NCI-H2196 (cell line): ENCODE results near the gene BIRC6.
"Not testable (repeated sequence)": the region's sequence is repeated elsewhere in the genome, so short reads cannot be mapped to it uniquely, and the experiment has no call there.

Experiments used
- DNase-seq: peaks from one replicate; lab custom pipeline; 2025; ENCODE audit not compliant: unreplicated experiment; lab: John Stamatoyannopoulos, UW

Gene BIRC6

DNA sequence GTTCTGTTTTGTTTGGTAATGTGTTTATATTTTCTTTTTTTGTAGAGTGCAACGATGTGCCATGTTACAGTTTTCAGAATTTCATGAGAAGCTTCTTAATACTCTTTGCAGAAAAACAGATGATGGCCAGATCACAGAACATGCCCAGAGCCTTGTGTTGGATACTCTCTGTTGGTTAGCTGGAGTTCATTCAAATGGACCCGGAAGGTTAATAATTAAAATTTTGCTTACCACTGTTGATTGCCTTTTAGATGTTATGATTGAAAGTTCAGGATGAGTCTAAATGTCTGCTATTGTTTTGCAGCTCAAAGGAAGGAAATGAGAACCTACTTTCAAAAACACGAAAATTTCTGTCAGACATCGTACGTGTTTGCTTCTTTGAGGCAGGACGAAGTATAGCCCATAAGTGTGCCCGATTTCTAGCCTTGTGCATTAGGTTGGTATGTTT is 85.2 kb downstream of the BIRC6 start:
- no peak for DNase-seq

DNA sequence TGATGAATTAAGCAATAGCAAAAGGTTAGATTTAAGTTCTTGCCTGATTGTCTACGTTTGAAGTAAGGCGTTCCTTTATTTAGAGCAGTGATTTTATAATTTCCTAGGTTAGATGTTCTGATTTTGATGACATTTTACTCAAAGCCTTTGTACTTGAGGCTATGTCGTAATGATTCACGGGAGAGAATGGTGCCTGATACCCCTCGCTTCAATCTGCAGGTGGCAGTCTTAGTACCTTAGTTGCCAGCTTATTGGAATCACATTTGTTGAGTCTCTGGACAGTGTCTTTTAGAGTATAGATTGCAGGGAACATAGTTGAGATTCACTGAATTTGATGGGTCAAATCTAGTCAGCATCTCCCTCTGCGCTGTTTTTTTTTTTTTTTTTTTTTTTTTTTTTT is 89.5 kb downstream of the BIRC6 start:
- no peak for DNase-seq

DNA sequence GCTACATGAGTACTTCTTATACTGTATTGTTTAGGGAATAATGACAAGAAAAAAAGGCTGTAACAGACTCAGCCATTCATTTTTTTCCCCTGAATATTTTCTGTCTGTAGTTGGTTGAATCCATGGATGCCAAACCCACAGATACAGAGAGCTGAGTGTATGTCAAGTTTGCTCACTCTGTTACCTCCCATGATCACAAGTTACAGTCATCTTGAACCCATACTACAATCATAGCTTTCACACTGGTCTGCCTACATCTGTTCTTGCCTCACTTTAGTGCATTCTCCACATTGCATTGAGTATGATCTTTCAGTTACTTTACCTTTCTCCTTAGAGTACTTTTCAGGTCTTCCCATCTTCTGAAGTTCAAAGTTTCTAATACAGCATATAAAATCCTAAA is 94.0 kb downstream of the BIRC6 start:
- no peak for DNase-seq

DNA sequence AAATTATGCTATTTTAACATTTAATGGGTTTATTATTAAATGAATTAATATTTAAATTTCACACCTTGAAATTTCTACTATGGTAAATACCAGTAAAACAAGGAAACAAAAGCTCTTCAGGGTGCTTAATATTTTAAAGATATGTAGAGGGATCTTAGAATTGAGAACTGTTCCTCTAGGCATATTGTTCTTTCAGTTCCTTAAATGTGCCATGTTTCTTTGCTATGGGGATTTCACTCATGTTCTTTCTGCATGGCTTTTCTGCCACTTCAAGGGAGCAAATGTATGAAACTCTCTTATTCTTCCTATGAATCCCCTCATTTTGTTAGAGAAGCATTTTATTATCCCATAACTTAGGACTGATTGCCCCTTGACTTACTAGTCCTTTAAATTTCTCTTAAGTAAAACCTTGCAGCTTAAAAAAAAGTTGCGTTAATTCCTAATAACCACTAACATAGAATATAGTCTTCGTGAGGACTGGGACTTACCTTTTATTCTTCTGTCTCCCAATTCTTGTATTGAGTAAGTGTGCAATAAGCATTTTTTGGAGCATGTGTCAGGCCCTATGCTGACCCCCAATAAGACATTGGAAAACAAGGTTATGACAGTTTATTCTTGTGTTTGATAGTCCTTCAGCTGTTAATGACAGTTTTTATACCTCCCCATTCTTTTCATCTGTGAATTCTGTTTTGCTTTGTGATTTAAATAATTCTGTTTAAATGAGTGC is 95.7 kb downstream of the BIRC6 start:
- DNase-seq = no peak

DNA sequence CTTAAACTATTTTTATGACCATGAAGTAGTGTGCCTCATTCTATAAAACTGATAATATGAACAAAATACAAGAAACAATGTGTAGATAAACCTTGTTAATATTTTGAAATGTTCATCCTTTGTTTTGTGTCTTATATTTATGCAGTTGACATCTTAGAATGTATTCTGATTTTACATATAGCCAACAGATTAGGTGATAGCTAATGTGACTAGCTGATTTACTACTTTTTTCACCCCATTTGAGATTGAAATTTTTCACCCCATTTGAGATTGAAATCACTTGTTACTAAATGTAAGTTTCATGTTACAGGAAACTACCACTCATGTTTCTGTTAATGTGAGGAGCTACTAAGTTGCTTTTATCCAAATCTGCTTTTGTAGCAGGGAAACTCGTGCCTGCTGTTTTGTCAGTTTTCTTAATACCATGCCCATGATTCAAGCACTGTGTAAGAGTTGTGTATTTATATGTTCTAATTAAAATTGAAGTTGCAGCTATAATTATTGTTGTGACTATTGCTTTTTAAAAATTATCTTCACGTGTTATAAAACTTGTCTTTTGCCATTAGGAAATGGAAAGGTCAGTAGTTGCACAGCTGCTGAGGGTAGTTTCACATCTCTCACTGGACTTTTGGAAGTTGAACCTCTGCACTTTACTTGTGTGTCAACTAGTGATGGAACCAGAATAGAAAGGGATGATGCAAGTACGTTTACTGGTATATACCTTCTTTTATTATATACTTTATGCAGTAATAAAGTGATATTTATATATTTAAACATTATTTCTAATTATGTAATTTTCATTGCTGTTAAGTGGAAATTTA is 96.6 kb downstream of the BIRC6 start:
- no peak for DNase-seq

DNA sequence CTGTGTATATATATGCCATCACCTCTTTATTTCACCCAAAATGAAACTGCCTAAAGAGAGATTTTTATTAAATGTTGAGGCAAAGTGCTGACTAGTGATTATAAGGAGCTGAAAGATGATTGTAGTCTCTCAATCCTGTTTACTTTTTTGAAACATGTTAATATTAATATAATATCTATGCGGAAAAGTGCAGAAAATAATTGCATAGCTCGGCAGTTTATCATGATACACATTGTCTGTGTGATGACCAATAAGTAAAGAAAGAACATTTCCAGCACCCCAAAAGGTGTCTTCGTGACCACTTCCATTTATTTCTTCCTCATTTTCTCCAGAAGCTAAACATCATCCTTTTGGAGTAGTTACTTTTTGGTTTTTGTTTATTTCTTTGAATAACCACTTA is 99.0 kb downstream of the BIRC6 start:
- DNase-seq = no peak

DNA sequence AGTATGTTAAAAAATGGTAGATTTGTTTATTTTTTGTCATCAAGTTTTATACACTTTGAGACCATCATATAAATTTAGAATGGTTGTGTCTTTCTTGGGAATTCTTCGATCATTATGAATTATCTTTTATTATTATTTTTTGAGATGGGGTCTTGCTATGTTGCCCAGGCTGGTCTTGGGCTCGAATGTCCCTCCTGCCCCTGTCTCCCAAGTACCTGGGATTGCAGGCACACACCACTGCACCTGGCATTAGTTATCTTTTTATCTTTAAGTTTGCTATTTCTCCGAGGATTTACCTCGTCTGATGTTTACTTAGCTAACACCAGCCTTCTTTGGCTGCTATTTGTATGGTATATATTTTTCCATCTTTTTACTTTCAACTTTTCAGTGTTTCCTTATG is 100.0 kb downstream of the BIRC6 start:
- DNase-seq = no peak

DNA sequence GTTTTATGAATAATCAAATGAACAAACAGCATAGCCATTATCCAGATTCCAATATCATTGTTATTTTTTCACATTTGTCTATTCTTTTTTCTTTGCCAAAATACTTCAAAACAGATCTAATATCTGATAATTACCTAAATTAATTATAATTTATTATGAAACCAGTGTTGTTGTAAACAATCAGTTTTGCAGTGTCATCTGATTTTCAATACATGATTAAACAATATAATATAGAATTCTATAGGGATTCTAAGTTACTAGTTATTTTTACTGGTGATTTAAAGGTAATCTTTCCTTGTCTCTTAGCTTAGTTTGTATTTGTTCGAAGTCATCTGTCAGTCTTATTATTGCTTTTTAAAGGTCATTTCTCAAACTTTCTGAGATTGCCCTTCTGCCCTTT is 101.0 kb downstream of the BIRC6 start:
- DNase-seq = no peak

DNA sequence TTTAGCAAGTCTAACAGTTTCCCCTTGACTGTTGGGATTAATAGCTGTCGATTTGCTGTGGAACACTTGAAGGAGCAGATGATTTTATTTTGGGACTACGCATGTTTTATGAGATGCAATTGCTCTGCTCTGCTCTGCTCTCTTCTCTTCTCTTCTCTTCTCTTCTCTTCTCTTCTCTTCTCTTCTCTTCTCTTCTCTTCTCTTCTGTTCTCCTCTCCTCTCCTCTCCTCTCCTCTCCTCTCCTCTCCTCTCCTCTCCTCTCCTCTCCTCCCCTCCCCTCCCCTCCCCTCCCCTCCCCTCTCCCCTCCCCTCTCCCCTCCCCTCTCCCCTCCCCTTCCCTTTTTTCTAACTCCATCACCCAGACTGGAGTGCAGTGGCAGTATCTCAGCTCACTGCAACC is 104.0 kb downstream of the BIRC6 start:
- DNase-seq = not testable (repeated sequence)

DNA sequence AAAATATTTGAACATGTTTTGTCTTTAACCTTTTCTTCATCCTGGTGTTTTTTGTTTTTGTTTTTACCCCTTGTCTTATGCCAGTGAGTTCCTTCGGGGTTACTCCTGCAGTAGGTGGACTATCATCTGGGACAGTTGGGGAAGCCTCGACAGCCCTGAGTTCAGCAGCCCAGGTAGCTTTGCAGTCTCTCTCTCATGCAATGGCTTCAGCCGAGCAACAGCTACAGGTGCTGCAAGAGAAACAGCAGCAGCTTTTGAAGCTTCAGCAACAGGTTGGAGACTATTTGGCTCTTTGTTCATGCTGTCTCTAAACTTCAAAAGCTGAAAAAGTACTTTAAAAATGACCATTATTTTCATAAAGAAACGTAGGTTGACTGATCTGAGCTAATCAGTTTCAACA is 106.3 kb downstream of the BIRC6 start:
- DNase-seq = no peak

DNA sequence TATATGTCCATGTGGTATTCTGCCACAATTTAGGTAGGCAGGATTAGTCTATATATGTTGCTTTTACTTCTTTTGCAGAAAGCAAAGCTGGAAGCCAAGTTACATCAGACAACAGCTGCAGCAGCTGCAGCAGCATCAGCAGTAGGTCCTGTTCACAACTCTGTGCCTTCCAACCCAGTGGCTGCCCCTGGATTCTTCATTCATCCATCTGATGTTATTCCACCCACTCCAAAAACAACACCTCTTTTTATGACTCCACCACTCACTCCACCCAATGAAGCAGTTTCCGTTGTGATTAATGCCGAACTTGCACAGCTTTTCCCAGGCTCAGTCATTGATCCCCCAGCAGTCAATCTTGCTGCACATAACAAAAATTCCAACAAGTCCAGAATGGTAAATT is 107.6 kb downstream of the BIRC6 start:
- DNase-seq = no peak

DNA sequence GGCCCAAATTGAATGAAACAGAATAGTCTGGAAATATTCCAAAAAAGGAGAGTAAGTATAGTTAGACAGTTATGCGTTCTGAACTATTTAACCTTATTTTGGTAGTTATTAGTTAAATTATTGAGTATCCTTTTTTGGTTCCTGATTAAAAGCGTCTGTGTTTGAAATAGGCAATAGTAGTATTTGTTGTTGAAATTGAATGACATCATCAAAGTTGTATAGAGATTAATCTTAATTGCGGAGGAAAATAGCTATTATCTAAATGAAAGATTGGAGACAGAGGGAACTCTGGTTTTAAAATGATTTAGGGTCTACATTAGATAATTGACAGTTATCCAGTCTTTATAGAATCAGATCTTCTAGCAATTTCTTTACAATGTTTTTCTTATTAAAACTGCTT is 115.8 kb downstream of the BIRC6 start:
- DNase-seq = no peak

DNA sequence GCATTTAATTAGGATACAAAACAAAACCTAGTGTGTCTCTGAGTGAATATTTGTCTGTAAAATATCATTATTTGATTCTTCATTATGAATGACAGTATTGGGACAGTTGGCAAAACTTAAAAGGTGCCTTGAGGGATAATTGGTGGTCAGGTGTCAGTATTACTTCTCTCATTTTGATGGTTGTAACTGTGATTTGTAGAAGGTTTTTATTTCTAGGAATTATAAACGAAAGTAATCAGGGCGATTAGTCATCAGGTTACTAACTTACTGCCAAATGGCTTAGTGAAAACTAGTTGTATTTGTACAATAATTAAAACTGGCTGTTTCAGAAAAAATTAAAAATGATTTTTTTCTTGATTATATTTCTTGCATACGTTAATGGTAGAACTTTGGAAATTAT is 117.6 kb downstream of the BIRC6 start:
- DNase-seq = no peak

DNA sequence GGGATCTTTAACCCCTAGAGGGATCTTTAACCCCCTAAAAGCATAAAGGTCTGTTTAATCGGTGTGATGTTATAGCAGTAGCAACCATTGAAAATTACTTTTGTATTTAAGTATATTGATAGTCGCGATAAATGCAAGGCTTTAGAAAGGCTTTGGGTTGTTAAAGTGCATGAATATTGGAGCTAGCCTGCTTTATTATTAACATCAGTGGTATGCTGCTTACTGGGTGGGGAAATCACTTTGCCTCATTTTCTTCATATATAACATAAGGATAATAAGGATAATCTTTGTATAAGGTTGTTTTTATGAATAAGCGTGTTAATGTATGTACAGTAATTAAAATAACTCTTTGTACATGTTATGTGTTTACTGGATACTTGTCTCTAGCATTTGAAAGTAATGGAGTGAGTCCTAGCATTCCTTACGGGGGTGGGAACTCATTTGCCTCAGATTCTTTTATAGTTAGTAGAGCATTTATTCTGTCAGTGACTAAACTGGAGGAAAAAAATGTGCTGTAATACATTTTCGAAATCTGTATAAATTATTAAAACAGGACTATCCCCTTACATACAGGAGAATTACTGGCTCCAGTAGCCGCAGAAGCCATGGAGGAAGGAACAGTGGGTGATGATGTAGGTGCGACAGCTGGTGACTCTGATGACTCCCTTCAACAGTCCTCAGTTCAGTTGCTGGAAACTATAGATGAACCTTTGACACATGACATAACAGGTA is 122.2 kb downstream of the BIRC6 start:
- DNase-seq = no peak

DNA sequence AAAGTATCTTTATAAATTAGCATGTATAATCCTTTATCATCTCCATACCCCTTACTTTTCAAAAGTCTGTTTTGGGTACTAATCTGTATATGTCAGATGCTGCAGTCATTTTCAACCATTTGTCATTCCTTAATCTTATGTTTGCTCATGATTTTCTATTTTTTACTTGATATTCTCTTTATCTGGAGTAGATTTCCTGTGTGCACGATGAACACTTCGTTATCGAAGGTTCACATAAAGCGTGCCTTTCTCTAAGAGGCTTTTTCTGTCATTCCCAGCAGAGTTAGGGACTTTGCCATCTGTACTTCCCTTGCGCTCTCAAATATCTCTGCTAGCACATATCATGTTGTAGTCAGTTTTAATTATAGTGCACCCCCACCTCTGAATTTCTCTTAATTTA is 123.2 kb downstream of the BIRC6 start:
- DNase-seq = no peak

DNA sequence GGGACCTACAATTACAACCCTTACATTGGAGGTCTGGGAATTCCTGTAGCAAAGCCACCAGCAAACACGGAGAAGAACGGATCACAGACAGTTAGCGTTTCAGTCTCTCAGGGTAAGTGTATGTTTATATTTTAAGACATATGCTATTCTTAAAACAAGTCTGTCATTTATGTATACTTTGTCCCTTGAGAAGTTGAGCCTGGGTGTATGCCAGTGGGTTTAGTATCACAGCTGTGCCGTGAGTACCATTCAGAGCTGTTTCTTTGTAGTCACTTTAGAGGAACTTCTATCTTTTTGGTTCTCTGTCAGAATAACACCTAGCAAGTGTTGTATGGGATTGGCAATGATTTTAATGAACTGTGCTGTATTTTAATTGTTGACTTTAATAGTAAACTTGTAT is 125.6 kb downstream of the BIRC6 start:
- no peak for DNase-seq

DNA sequence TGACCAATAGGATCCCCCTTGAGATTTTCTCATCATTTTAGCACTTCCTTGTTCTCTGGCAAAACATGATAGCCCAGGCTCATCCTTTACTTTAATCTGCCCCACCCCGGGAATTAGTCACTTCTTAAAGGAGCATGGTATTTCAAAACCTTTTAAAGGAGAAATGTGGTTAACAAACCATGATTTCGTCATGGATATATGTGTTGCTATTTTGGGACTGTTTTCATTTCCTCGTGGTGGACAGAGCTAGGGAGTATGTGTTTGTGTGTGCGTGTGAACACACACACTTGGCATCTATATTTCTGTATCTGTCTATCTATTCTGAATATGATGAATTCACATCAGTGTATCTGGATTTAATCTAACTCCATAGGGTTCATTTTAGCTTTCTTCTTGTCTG is 128.1 kb downstream of the BIRC6 start:
- DNase-seq = no peak

DNA sequence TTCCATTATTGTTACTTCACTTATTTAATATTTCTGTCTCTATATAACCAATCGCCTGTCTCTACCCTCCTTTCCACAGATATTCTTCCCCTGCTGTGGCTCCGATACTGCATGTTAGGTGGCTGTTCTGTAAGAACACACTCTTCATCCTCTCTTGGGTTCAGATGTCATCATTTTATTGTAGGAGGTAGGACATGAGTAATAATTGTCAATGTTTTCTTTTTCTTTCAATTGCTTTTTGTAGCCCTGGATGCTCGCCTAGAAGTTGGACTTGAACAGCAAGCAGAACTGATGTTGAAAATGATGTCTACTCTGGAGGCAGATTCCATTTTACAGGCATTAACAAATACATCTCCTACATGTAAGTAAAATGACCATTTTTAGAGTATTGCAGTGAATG is 128.6 kb downstream of the BIRC6 start:
- no peak for DNase-seq

DNA sequence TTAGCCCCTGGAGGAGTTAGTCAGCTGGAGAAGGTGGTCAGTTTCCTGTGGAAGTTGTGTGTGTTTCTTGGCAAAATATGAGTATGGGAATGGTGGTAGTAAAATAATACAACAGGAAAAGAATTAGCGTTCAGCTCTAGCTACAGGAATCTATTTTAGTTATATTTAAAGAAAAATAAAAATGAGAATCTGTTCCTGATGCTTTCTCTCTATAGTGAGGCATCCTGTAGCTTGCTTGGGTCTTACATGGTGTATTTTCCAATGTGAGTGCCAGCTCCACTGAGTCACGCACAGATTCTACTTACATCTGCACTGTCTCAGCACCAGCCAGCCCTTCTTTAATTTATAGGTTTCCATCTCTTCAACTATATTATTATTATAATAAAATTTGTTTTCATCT is 132.2 kb downstream of the BIRC6 start:
- no peak for DNase-seq

DNA sequence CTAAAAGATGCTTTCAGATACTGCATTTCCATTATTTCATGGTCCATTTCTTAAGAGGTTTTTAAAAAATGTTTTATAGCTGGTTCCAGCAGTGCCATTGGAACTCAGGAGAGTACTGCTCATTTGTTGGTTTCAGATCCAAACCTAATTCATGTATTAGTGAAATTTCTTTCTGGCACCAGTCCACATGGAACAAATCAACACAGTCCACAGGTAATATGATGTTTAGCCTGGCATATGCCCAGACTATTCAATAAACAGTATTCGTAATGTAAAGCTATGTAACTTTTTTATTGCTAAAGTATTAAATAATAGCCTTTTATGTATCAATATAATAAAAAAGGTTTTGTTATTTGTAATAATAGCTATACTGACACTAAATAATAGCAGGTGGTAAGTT is 134.5 kb downstream of the BIRC6 start:
- DNase-seq = no peak

DNA sequence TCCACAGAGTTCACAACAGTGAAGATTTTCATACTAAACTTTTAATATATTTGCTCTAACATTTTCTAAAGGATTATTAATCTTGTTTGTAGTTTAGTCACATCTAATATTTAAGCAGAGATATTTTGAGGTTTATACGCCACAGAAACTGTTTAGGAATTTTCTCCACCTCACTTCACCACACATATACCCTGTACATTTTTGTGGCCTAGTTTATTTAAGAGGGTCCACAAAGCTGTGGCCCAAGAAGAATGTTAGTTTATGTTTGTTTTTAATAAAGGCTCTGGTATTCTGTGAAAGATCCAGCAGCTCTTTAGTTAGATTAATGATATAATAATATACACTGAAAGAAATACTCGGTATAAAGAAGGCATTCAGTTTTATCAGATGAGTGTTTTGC is 138.3 kb downstream of the BIRC6 start:
- no peak for DNase-seq

DNA sequence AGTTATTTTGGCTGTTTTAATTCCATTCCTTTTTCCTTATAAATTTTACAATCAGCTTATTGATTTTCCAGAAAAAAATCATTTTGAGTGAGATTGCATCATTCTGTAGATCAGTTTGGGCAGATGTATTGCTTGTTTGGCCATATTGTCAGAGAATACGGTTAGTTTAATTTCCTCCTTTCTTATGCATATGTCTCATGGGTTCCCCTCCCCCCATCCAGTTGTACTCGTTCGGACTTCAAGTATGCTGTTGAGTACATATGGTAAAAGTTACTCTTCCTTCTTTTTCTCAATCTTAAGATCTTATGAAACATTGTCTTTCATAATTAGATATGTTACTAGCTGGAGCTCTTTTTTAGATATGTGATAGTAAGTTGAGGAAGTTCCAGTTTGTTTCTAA is 139.8 kb downstream of the BIRC6 start:
- DNase-seq = no peak
